Activated naive CD4-positive, alpha-beta T cell treated with Interleukin-2 at 50 U/mL for 16 hours (primary cell): ENCODE data around the gene TBC1D5.
"Not testable (repeated sequence)": the region's sequence is repeated elsewhere in the genome, so short reads cannot be mapped to it uniquely, and the experiment has no call there.

Source experiments
- DNase-seq: peaks from one replicate; pipeline ENCODE4 v3.0.0-alpha.2; 2020

The TBC1D5 gene

DNA sequence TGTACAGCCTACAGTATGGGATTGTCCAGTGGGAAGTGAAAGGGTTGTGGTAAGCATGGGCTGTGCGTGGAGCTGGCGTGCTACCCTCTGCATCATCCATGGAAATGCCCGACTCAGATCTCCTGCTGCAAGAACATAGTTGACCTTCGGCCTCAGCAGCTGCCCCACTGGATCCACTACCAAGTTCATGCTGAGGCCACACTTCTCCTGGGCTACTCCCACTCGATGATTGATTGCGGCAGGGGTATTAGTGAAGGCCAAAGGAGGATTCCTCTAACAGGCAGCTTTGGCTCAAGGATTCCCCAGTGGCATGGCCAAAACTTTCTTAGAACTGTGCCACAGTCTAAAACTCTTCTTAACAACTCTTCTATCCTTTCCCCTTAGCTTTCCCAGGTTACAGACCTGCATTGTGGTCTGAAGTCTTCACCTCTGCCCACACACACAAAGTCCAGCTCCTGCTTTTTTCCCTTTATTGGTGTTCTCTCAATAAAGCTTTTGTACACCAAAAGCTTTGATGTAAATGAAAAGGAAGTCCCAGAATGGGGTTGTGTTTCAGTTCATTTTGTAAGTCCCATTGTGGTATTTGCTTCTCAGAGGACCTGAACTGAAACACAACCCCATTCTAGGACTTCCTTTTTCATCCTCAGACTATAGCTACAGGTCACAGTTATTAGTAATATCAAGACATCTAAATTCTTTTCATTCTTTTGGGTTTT is 4.9 kb upstream of the TBC1D5 start:
- no peak for DNase-seq

GRCh38 chr3:17745894-17746293 is 3.5 kb upstream of the TBC1D5 start:
- DNase-seq, result no peak

DNA sequence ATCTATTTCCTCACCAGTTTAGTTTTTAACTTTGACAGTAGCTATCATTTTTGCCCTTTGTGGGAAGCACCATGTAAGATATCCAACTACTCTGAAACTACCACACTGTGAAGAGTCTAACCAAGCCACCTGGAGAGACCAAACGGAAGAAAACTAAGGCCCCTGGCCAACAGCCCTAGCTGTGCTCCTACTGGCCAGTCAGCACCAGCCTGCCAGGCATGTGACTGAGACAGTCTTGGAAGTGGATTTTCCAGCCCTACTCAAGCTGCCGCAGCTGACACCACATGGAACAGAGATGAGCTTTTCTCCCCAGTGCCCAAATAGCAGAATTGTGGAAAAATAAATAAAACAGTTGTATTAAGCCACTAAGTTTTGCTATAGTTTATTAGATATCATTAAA is 2.9 kb upstream of the TBC1D5 start:
- DNase-seq, result no peak

DNA sequence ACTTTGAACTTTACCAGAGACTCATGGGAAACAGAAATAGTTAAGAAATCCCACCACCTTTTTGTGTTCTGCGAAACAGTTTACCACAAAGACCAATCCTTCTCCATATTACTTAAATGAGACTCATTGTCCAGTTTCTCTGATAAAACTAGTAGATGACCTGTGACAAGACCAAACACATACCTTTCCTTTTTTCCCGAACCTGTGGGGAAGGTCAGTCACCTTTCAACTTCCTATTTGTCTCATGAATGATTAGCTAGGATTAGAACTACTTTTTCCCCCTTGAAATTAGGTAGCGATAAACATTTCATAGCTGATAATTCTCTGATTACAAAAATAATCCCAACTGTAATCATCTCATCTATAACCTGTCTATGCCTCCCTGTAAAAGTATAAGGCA is 2.3 kb upstream of the TBC1D5 start:
- DNase-seq, result no peak

DNA sequence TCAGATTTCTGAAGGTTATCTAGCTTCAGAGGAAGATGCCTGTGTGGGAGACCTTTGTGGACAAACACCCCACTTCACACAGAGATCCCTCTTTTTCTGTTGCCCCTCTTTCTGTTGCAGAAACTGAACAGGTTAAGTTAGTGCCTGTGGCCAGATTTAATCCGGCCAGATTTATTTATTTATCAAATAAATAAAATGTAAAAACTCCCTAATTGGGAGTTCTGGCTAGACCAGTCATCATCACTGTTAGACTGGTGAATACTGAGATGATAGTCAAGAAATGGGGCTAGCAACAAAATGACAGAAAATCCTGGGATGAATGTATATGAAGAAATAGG is 1.2 kb upstream of the TBC1D5 start:
- no peak for DNase-seq

GRCh38 chr3:17742880-17743657 is 638 bp upstream of the TBC1D5 start:
- no peak for DNase-seq

- no peak for DNase-seq
These were observed 770 bp downstream of the TBC1D5 start for GRCh38 chr3:17741621-17742101.

DNA sequence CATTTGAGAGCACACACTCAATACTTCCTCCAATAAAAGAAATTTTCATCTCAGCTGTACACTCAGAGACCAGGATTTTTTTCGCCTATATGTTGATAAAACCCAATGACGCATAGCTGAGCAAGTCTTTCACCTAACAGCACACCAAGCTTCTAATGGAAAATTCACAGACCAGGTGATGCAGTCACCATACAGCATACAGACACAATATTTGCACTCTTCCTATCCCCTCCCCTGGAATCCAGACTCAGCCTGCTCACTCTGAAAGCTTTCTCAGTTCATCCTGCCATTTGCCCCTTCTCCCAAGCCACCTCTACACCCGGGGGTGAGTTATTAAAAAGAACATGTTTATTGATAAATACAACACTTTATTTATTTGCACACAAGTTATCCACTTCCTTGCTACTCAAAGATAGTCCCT is 1.7 kb downstream of the TBC1D5 start:
- no peak for DNase-seq

DNA sequence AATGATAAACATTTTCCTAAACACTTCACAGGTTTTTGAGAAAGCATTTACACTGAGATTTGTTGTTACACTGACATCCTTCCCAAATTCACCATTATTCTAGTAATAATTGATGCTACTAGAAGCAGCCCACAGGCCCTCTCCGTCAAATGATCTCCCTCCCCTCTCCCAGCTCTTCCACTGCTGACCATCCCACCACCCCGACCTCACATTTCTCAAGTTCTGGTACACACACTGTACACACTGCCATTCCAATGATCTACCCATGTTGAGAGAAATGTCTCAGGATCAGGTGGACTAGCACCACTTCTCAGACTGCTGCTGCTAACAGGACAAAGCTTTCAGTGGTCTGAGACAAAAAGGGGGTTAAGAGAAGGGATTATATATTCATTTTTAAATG is 3.5 kb downstream of the TBC1D5 start:
- no peak for DNase-seq

DNA sequence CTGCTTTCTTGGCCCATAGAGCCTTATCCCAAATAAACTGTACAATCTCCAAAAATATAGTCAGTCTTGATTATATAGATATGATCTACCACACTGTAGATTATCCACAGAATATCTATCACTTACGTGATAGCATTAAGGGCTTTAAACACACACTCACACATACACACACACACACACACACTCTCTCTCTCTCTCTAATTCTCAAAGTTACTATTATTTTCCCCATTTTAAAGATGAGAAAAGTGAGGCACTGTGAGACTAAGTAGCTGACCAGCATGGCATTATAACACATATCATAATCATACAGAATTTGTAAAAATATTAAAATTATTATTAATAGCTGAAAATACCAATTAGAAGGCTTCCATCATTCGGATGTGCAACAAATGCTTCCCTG is 4.2 kb downstream of the TBC1D5 start:
- no peak for DNase-seq

GRCh38 chr3:17737591-17737990 is 4.8 kb downstream of the TBC1D5 start:
- no peak for DNase-seq

DNA sequence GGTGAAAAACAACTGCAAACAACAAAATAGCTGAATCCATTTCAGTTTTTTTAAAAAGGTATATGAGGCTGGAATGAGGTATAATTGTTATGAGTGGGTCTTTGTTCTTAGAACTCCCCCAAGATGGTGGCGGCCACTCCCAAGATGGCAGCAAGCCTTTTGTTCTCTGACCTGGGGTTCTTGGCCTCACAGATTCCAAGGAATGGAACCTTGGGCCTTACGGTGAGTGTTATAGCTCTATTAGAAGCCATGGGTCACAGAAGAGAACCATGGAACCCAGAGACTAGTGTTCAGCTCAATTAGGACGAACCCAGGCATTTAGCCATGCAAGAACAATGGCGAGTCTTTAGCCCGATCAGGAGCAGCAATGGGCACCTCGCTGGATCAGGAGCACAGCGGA is 7.1 kb downstream of the TBC1D5 start:
- DNase-seq, result not testable (repeated sequence)

GRCh38 chr3:17733768-17734167 is 8.7 kb downstream of the TBC1D5 start:
- DNase-seq, result no peak

- DNase-seq, result no peak
These were observed 9.2 kb downstream of the TBC1D5 start for GRCh38 chr3:17733215-17733614.

- no peak for DNase-seq
These were observed 12.0 kb downstream of the TBC1D5 start for GRCh38 chr3:17730318-17730967.

DNA sequence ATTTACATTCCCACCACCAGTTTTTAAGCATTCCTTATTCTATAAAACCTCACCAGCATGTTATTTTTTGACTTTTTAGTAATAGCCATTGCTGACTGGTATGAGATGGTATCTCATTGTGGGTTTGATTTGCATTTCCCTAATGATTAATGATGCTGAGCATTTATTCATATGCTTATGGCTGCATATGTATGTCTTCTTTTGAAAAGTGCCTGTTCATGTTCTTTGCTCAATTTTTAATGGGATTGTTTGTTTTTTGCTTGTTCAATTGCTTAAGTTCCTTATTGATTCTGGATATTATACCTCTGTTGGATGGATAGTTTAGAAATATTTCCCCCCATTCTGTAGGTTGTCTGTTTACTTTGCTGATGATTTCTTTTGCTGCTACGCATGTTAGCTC is 16.1 kb downstream of the TBC1D5 start:
- DNase-seq, result no peak

DNA sequence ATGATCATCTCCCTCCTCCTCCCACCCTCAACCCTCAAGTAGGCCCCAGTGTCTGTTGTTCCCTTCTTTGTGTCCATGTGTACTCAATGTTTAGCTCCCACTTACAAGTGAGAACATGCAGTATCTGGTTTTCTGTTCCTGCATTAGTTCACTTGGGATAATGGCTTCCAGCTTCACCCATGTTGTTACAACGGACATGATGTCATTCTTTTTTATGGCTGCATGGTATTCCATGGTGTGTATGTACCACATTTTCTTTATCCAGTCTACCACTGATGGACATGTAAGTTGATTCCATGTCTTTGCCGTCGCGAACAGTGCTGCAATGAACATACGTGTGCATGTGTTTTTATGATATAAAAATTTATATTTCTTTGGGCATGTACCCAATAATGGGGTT is 16.6 kb downstream of the TBC1D5 start:
- not testable (repeated sequence) for DNase-seq

GRCh38 chr3:17724948-17725347 is 17.5 kb downstream of the TBC1D5 start:
- no peak for DNase-seq

DNA sequence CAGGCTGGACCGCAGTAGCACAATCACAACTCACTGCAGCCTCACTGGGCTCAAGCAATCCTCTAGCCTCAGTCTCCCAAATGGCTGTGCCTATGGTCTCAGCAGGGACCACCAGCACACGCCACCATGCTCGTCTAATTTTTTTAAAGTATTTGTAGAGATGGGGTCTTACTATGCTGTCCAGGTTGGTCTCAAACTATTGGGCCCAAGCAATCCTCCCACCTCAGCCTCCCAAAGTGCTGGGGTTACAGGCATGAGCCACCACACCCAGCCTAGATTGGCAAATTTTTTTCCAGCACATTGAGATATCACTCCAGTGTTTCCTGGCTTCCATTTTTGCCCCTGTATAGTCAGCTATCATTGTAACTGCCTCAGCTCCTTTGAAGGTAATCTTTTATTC is 18.3 kb downstream of the TBC1D5 start:
- no peak for DNase-seq

- no peak for DNase-seq
These were observed 25.0 kb downstream of the TBC1D5 start for GRCh38 chr3:17717411-17717810.

- DNase-seq, result no peak
These were observed 28.0 kb downstream of the TBC1D5 start for GRCh38 chr3:17714473-17714872.

DNA sequence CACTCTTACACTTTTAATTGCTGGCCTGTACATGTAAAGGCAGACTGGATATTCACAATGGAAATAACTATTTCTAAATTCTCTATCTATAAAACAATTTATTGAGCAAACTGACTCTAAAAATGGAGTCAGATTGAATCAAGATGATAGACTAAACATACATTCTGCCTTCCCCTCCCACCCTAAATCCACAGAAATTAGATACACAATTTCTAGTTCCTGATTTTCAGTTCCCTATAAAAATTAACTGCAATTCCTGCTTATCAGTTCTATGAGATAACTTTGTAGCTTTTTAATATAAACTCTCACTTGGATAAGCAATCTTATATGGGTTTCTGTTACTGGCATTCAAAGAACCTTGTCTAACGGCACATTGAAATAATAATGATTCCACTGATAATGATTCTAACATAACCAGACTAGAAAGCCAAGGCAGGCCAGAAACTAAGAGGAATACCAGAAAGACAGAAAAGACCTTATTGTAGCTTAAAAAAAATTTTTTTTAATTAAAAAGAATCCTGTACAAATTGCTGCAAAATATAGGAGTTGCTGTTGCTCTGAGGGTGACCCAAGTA is 33.1 kb downstream of the TBC1D5 start:
- DNase-seq, result no peak

GRCh38 chr3:17707813-17708543 is 34.5 kb downstream of the TBC1D5 start:
- DNase-seq, result no peak
